Prostate gland (tissue), 2 donors: ENCODE measurements around the gene TBX15. TPM values are rescaled to one million over a fixed set of nuclear protein-coding genes. Genes with fewer than 3 reads are reported as not detected.

Experiments used
- DNase-seq: peaks from one replicate; pipeline ENCODE4 v3.0.0-alpha.2; 2019; ENCODE audit warnings: low spot score
- H3K27ac ChIP-seq, 2 donors: fragments of 200-600 bp; sonication (generic); 2 replicates each; pipeline ENCODE4 v1.5.1; 2017 to 2019
- H3K27me3 ChIP-seq: fragments of 200-600 bp; sonication (generic); replicated peaks from 2 replicates; pipeline ENCODE4 v1.5.1; 2019; ENCODE audit not compliant: insufficient read depth
- H3K36me3 ChIP-seq, 2 donors: fragments of 200-600 bp; sonication (generic); 1 replicate in 1 of 2; 2 replicates in 1 of 2; pipeline versions ENCODE4 v1.5.1 to v1.8.1; 2017 to 2019
- H3K4me1 ChIP-seq: fragments of 200-600 bp; sonication (generic); replicated peaks from 2 replicates; pipeline ENCODE4 v1.5.1; 2019
- H3K4me3 ChIP-seq, 2 donors: fragments of 200-600 bp; sonication (generic); 2 replicates each; pipeline ENCODE4 v1.5.1; 2017 to 2019
- H3K9me3 ChIP-seq: fragments of 200-600 bp; sonication (generic); 2 replicates; pipeline ENCODE4 v1.5.1; 2017
- POLR2A ChIP-seq: fragments of 450-650 bp; IDR thresholded peaks from one replicate; pipeline ENCODE4 v1.6.1; 2016; ENCODE audit warnings: antibody characterized with exemption, mild to moderate bottlenecking
- POLR2AphosphoS5 ChIP-seq: sonication (generic); formaldehyde crosslinking; IDR thresholded peaks from one replicate; pipeline ENCODE4 v1.6.1; 2017; ENCODE audit warnings: antibody characterized with exemption
- WGBS: methylation state at CpG from one replicate; pipeline ENCODE4 v1.1.5; 2018; 5-methylcytosine and 5-hydroxymethylcytosine counted together
- intact Hi-C: fragments of 100-400 bp; cut with DNase I; formaldehyde crosslinking; loops from one replicate; pipeline ENCODE4 v1.14.2; 2022
- total RNA-seq, 2 donors: library from RNA; depleted of rRNA; stranded (reverse); fragments of >200 nt; gene quantifications; one replicate each; pipeline ENCODE4 v1.1.0, GENCODE V29; 2016
- TF ChIP-seq, protein P1 (sequence below), 4 experiments: fragments of 200-600 bp in 2 of 4; fragments of 450-650 bp in 2 of 4; sonication (generic) in 2 of 4; IDR thresholded peaks; 1 replicate in 3 of 4; 2 replicates in 1 of 4; pipeline ENCODE4 v1.5.1; 2016 to 2019; ENCODE audit warnings: antibody characterized with exemption in 4 of 4, mild to moderate bottlenecking in 2 of 4, moderate library complexity in 2 of 4

Gene TBX15
- total RNA-seq, 2 donors from 2014 or later: 0.40 to 0.87 TPM

DNA sequence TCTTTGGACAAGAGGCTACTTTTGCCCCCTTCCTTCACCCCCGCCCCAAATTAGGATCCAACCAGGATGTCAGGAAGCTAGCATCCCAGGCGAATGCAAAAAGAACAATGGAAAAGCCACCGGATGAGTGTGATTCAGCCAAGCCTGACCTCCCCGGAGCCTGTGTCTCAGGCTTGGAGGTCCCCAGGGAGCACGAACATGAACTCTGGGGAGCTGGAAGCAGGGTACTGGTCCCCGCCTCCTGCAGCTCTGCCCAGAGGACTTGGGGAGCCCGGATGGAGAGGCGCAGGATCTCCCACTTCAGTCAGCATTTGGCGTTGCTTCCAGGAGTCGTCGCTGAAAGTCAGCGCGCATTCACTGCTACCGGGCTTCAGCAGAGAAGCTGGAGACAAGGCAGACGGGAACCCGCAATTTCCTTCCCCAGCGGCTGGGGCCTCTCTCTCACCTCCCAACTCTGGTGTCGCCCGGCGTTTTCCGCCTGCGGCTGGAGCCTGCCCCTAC, 1.8 kb upstream of the TBX15 start:
- no peak overlapping the region for H3K27ac ChIP-seq
- no peak for TF ChIP-seq POLR2A
- TF ChIP-seq, protein P1, sequence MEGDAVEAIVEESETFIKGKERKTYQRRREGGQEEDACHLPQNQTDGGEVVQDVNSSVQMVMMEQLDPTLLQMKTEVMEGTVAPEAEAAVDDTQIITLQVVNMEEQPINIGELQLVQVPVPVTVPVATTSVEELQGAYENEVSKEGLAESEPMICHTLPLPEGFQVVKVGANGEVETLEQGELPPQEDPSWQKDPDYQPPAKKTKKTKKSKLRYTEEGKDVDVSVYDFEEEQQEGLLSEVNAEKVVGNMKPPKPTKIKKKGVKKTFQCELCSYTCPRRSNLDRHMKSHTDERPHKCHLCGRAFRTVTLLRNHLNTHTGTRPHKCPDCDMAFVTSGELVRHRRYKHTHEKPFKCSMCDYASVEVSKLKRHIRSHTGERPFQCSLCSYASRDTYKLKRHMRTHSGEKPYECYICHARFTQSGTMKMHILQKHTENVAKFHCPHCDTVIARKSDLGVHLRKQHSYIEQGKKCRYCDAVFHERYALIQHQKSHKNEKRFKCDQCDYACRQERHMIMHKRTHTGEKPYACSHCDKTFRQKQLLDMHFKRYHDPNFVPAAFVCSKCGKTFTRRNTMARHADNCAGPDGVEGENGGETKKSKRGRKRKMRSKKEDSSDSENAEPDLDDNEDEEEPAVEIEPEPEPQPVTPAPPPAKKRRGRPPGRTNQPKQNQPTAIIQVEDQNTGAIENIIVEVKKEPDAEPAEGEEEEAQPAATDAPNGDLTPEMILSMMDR (IDR thresholded peaks at IDR 0.05): no peak
- no peak for TF ChIP-seq POLR2AphosphoS5
- peaks cover 90% of the 10 kb centered on the region for H3K27me3 ChIP-seq
- 19% methylated on average over 22 of the region's 22 CpGs for WGBS
- no peak for DNase-seq
- intact Hi-C loops: loop anchor here (5.0 kb wide), 1 partner anchor 688 kb away; no protein-coding TSS in a partner anchor
- H3K4me3 ChIP-seq: no peak overlapping the region
- no peaks in the 10 kb centered on the region for H3K36me3 ChIP-seq
- H3K9me3 ChIP-seq: no peaks in the 10 kb centered on the region
- H3K4me1 ChIP-seq: no peaks in the 10 kb centered on the region

DNA sequence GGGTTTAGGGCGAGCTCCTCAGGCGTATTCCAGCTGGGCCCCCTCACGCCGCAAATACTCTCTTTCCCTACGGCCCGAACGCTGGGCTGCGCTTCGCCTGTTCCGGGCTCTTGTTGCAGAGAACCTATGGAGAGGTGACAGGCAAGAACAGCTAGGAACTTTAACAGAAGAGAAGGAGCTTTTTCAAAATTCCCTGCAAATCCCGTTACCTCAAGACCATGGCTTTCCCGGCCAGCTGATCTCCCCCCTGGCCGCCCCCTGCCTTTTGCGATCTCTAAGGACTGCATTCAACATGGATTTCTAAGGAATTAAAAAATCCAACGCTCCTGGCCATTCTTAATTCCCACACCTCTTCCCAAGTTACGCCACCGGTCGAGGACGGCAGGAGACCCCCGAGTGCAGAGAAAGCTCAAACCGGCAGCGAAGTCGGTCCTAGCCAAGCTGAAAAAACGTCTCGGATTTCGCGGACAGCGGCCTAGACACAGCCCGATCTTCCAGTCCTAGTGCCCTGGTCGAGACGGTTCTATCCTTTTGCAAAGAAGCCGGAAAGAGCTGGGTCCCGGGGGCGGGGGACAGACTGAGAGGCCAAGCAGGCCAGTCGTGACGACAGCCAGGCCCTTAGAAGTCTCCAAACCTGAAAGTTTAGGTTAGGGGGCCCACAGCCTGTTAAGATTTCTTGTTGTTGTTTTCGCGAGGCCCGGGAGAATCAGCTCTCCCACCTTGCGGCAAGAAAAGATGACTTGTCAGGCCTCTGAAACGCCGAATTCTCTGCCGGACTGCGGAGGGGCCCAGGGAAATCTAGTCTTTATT, 1.1 kb upstream of the TBX15 start:
- DNase-seq: no peak
- no peak for TF ChIP-seq POLR2A
- TF ChIP-seq, protein P1 (IDR thresholded peaks at IDR 0.05): no peak
- no peak for TF ChIP-seq POLR2AphosphoS5
- Histone ChIP-seq H3K27ac (no peak overlapping the region), H3K9me3 (no peaks in the 10 kb centered on the region), H3K27me3 (peaks cover 91% of the 10 kb centered on the region), H3K4me1 (no peaks in the 10 kb centered on the region), H3K36me3 (no peaks in the 10 kb centered on the region), H3K4me3 (no peak overlapping the region)
- intact Hi-C loops: loop anchor here (5.0 kb wide), 1 partner anchor 687 kb away; no protein-coding TSS in a partner anchor
- WGBS: 15% methylated on average over 44 of the region's 44 CpGs

DNA sequence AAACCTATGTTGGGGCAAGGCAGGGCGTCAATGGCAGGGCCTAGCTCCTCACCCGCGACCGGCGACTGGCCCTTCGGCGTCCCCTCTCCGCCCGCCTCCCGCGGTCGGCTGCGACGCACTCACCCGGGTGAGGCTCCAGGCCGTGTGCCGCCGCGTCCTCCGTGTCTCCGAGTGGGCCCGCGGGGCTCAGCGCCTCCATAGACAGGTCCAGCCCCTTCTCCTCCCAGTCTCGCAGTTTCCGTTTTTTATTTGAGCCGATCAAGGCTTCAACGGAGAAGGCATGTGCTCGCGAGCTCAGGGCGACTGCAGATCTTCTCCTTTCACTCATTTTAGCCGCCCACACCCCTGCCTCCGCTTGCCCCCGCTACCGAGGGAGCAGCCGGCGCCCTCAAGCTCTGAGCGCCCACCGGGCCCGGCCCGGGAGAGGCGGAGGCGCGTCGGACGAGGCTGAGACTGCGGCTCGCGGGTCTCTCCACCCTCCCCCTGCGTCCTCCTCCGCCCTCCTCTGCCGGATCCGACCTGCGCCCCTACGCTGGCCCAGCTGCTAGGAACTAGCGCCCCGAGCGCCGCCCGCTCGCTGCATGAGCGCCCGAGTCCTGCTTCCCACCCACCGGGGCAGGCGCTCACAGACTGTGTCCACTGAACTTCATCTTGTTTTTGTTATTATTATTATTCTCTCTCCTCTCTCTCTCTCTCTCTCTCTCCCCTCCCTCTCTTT, 516 bp downstream of the TBX15 start:
- Histone ChIP-seq H3K27ac (no peak overlapping the region), H3K36me3 (no peaks in the 10 kb centered on the region), H3K4me1 (no peaks in the 10 kb centered on the region), H3K27me3 (peaks cover 93% of the 10 kb centered on the region), H3K4me3 (peak overlapping the region; percentile 7 to 15), H3K9me3 (no peaks in the 10 kb centered on the region)
- intact Hi-C loops: loop anchor here (5.0 kb wide), 1 partner anchor 685 kb away; no protein-coding TSS in a partner anchor
- no peak for DNase-seq
- 3% methylated on average over 65 of the region's 65 CpGs for WGBS
- TF ChIP-seq POLR2AphosphoS5 (no peak), POLR2A (no peak)
- TF ChIP-seq, protein P1 (IDR thresholded peaks at IDR 0.05): no peak

DNA sequence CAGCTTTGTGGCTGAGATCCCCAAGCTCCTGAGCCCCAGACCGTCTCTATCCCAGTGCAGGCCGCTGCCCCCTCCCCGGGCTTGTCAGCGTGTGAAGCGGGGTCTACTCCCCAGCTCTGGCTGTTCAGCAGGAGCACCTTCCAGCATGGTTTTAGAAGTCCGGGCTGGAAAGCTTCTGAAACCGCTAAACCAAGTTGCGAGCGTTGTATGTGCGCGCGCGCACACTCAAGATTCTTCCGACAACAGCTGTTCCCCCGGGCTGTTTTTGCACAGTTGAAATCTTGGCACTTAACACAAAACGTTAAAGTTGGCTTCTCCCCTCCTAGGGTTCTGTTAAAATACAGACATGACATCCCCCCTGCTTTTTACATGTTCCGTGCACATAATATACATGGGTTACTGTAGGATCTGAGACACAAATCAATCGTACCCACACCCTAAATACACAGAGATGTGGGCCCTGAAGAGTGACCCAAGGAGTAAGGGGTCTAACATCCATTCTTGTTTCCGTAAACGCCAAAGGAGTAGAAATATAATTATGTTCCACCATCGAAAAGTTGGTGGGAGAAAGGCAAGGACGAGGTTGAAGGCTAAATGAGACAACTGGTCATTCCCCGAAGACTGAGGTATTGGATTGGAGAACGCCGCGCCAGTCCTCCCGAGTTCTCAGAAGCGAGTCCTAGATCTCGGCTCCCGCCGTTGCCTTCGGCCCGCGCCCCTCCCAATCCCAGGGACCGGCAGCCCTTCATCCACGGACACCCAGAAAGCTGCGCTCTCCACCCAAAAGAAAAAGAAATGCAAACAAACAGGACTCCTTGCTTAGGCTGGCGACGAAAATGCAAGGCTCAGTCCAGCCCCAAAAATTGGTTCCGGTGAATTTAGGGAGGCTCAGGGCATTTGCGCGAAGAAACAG, 1.3 kb downstream of the TBX15 start:
- 7% methylated on average over 42 of the region's 42 CpGs for WGBS
- Histone ChIP-seq H3K4me3 (peak overlapping the region in 1 of 2 donors; percentile 15), H3K27me3 (peaks cover 86% of the 10 kb centered on the region), H3K27ac (no peak overlapping the region), H3K4me1 (no peaks in the 10 kb centered on the region), H3K36me3 (no peaks in the 10 kb centered on the region), H3K9me3 (no peaks in the 10 kb centered on the region)
- TF ChIP-seq, protein P1 (IDR thresholded peaks at IDR 0.05): no peak
- TF ChIP-seq POLR2A (no peak), POLR2AphosphoS5 (no peak)
- no peak for DNase-seq
- intact Hi-C loops: loop anchor here (5.0 kb wide), 1 partner anchor 685 kb away; no protein-coding TSS in a partner anchor
